ENCODE measurements around the gene PROCA1. TPM values are rescaled to one million over a fixed set of nuclear protein-coding genes. Genes with fewer than 3 reads are reported as not detected.
A peak's percentile ranks its signal among the peaks of the same experiment; 100 is the strongest.
"Not testable (repeated sequence)": the region's sequence is repeated elsewhere in the genome, so short reads cannot be mapped to it uniquely, and the experiment has no call there.

The PROCA1 gene
- total RNA-seq, 1 donor from 2014 or later, result 3.0 TPM

- Mint-ChIP-seq H3K36me3 (ENCODE audit: unreplicated experiment) (peaks cover 8% of the 10 kb centered on the region), H3K27ac (ENCODE audit: unreplicated experiment) (peak within 1 kb of the TSS; percentile 96), H3K4me3 (ENCODE audit: unreplicated experiment) (peak within 1 kb of the TSS; percentile 88), H3K27me3 (ENCODE audit: unreplicated experiment) (no peaks in the 10 kb centered on the region), H3K4me1 (ENCODE audit: unreplicated experiment) (peaks cover 41% of the 10 kb centered on the region), H3K9me3 (ENCODE audit: unreplicated experiment) (no peaks in the 10 kb centered on the region)
- peak; percentile 89 for DNase-seq (ENCODE audit: extremely low spot score, unreplicated experiment)
- no peak for TF ChIP-seq CTCF (IDR thresholded peaks at IDR 0.05)
Observed at GRCh38 chr17:28726226-28726626, 14.5 kb upstream of the PROCA1 start, which contains the start of gene TLCD1. TSS of gene TLCD1 (minus strand) at chr17:28726233. CDS start at chr17:28726097, 136 bp downstream.

DNA sequence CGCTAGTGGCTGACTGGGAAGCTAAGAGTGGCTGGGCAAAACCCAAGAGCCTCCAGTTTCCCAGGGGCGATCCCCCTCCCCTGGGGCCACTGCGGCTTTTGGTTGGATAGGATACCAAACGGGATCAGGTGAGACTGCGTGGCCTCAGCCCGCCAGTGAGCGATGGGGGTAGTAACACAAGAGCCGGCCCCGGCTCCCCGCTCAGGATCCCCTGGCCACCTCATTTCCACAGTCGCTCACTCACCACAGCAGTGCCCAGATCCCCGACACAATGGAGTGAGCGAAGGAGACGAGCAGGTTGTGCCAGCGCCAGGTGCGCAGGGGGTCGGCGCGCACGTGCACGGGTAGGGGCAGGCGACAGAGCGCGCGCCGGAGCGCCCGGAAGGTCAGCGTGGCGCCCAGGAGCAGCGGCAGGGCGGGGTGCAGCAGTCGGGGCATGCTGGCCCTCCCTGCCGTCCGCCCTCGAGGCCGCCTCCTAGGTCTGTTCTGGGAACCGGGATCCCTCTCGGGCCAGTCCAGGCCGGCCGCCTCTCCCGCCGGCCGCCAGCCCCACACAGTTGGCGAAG is 14.1 kb upstream of the PROCA1 start:
- Mint-ChIP-seq H3K4me1 (ENCODE audit: unreplicated experiment) (peaks cover 46% of the 10 kb centered on the region), H3K27ac (ENCODE audit: unreplicated experiment) (peak overlapping the region; percentile 92), H3K9me3 (ENCODE audit: unreplicated experiment) (no peaks in the 10 kb centered on the region), H3K27me3 (ENCODE audit: unreplicated experiment) (no peaks in the 10 kb centered on the region), H3K36me3 (ENCODE audit: unreplicated experiment) (peaks cover 12% of the 10 kb centered on the region), H3K4me3 (ENCODE audit: unreplicated experiment) (peak overlapping the region; percentile 88)
- TF ChIP-seq CTCF (IDR thresholded peaks at IDR 0.05), result no peak
- no peak for DNase-seq (ENCODE audit: extremely low spot score, unreplicated experiment)

DNA sequence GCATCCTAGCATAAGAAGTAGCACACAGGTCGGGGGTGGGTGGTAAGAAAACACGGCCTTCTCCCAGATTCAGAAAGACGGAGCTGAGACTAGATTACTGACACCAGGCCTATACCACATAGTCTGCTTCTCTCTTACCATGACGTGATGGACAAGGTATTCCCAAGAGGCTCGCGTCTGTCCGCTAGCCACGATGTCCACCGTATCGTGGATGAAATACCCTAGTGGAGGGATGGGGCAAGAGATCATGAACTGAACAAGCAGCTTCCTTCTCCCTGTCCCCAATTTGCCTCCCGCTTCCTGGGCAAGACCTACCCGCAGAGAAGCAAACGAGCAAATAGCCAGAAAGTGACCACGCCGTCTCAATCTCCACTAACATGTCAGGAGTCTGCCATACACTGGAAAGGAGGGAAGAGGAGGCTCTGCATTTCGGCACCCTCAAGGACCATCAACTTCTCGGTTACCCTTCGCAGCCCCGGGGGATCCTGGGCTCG is 13.5 kb upstream of the PROCA1 start:
- no peak for TF ChIP-seq CTCF (IDR thresholded peaks at IDR 0.05)
- no peak for DNase-seq (ENCODE audit: extremely low spot score, unreplicated experiment)
- Mint-ChIP-seq H3K27ac (ENCODE audit: unreplicated experiment) (peak overlapping the region; percentile 92), H3K36me3 (ENCODE audit: unreplicated experiment) (peaks cover 17% of the 10 kb centered on the region), H3K9me3 (ENCODE audit: unreplicated experiment) (no peaks in the 10 kb centered on the region), H3K27me3 (ENCODE audit: unreplicated experiment) (no peaks in the 10 kb centered on the region), H3K4me3 (ENCODE audit: unreplicated experiment) (peak overlapping the region; percentile 88), H3K4me1 (ENCODE audit: unreplicated experiment) (peaks cover 51% of the 10 kb centered on the region)

DNA sequence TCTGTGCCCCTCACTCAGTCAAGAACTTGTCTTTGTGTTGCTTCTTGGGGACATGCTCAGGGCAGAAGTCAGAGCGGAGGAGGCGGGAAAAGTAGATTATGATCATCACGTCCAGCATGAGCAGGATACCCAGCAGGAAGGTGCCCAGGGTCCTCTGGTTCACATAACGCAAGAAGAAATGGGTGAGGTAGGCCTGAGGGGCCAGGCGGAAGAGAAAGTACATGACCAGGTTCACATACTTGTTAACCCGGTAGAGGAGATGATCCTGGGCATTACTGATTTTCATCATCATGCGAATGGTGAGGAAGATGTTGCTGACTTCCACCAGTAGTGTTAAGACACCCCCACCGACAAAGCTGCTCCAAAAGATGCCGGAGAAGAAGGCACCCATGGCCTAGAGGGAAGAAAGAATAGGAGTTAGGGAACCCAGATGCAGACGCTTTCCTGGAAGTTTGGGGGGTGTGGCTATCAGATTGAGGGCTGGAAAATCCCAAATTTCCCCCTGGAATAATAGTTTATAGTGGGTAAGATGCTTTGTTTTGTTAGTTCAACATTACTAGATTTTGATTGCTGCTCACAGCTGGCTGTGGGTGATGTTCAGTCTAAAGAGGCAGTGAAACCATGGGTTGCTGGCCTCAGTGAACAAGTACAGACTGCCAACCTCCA is 12.9 kb upstream of the PROCA1 start:
- no peaks in the 10 kb centered on the region for H3K9me3 Mint-ChIP-seq (ENCODE audit: unreplicated experiment)
- H3K27me3 Mint-ChIP-seq (ENCODE audit: unreplicated experiment), result no peaks in the 10 kb centered on the region
- peaks cover 55% of the 10 kb centered on the region for H3K4me1 Mint-ChIP-seq (ENCODE audit: unreplicated experiment)
- no peak for TF ChIP-seq CTCF (IDR thresholded peaks at IDR 0.05)
- H3K36me3 Mint-ChIP-seq (ENCODE audit: unreplicated experiment), result peaks cover 21% of the 10 kb centered on the region
- H3K4me3 Mint-ChIP-seq (ENCODE audit: unreplicated experiment), result peak overlapping the region; percentile 88
- no peak for DNase-seq (ENCODE audit: extremely low spot score, unreplicated experiment)
- H3K27ac Mint-ChIP-seq (ENCODE audit: unreplicated experiment), result peak overlapping the region; percentile 92

GRCh38 chr17:28723836-28724499 is 12.3 kb upstream of the PROCA1 start:
- H3K27me3 Mint-ChIP-seq (ENCODE audit: unreplicated experiment); DNase-seq (ENCODE audit: extremely low spot score, unreplicated experiment); H3K4me3 Mint-ChIP-seq (ENCODE audit: unreplicated experiment); H3K9me3 Mint-ChIP-seq (ENCODE audit: unreplicated experiment): not testable (repeated sequence)
- H3K27ac Mint-ChIP-seq (ENCODE audit: unreplicated experiment), result peak overlapping the region; percentile 92
- peaks cover 57% of the 10 kb centered on the region for H3K4me1 Mint-ChIP-seq (ENCODE audit: unreplicated experiment)
- peaks cover 21% of the 10 kb centered on the region for H3K36me3 Mint-ChIP-seq (ENCODE audit: unreplicated experiment)
